ENCODE measurements around the gene MYO16. TPM values are rescaled to one million over a fixed set of nuclear protein-coding genes. Genes with fewer than 3 reads are reported as not detected.

The MYO16 gene
- total RNA-seq, 1 donor from 2014 or later, result 2.3 TPM

DNA sequence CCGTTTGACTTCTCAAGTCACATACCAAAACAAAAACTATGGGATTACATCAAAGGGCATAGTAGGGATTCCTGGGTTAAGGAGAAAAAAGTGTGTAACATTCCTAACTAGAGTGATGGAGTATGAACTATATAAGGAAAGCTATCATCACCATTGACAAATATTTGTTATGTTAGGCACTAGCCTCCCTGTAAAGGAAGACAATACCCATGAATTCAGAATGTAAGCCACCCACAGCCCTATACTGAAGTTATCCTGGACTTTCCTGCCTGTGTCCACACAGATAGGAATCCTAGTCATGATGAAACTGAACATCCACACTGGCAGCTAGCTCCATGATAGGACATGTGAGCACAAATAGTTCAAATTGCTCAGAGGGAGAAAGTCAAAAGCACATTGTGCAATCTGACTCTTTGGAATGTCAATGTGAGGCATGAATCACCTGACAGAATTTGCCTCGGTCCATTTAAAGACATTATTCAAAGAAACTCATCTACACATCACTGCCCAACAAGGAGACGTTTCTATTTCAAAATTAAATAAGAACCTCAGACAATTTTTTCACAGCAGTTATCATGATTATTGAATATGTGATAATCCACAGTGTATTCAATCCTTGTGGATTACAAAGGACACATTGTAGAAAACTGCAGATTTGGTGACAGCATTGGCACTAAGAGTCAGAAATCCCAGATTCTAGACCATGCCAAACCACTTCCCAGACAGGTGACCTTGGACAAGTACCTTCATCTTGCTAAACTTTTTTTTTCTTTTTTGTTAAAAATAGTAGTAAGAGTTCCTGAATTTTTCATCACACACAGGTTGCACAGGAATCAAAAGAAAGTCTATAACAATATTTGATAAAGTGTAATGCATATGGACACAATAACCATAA, 627.7 kb downstream of the MYO16 start:
- H3K4me3 Mint-ChIP-seq (ENCODE audit: low read depth), result no peak overlapping the region
- no peaks in the 10 kb centered on the region for H3K36me3 Mint-ChIP-seq (ENCODE audit: insufficient read depth)
- peak overlapping the region; percentile 82 for H3K27ac Mint-ChIP-seq
- TF ChIP-seq, protein P1, sequence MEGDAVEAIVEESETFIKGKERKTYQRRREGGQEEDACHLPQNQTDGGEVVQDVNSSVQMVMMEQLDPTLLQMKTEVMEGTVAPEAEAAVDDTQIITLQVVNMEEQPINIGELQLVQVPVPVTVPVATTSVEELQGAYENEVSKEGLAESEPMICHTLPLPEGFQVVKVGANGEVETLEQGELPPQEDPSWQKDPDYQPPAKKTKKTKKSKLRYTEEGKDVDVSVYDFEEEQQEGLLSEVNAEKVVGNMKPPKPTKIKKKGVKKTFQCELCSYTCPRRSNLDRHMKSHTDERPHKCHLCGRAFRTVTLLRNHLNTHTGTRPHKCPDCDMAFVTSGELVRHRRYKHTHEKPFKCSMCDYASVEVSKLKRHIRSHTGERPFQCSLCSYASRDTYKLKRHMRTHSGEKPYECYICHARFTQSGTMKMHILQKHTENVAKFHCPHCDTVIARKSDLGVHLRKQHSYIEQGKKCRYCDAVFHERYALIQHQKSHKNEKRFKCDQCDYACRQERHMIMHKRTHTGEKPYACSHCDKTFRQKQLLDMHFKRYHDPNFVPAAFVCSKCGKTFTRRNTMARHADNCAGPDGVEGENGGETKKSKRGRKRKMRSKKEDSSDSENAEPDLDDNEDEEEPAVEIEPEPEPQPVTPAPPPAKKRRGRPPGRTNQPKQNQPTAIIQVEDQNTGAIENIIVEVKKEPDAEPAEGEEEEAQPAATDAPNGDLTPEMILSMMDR (IDR thresholded peaks at IDR 0.05; ENCODE audit: unreplicated experiment), result no peak
- no peaks in the 10 kb centered on the region for H3K27me3 Mint-ChIP-seq
- peaks cover 6% of the 10 kb centered on the region for H3K4me1 Mint-ChIP-seq (ENCODE audit: low read depth)
- DNase-seq (ENCODE audit: low spot score, unreplicated experiment), result no peak
- H3K9me3 Mint-ChIP-seq (ENCODE audit: low read depth), result no peaks in the 10 kb centered on the region

All from progenitor cell of endocrine pancreas (in vitro differentiated cells).